Left ventricle myocardium superior (tissue), 1 donor: ENCODE results near the gene SGMS1. TPM values are rescaled to one million over a fixed set of nuclear protein-coding genes. Genes with fewer than 3 reads are reported as not detected.
"Not testable (repeated sequence)": the region's sequence is repeated elsewhere in the genome, so short reads cannot be mapped to it uniquely, and the experiment has no call there.

ENCODE experiments used
- ATAC-seq: fragments of 200-7000 bp; cut with Tn5 transposase; one replicate; pipeline ENCODE4 v1.9.1; 2020; ENCODE audit warnings: mild to moderate bottlenecking, moderate library complexity
- DNase-seq: peaks from one replicate; pipeline ENCODE4 v3.0.0-alpha.2; 2020
- intact Hi-C: fragments of 100-400 bp; cut with micrococcal nuclease; formaldehyde crosslinking; loops from one replicate; pipeline ENCODE4 v1.11.0; 2022
- total RNA-seq: library from RNA; stranded (reverse); fragmentation: NEBNext Ultra II Directional; extraction: Animal tissue kit (Norgen Biotek cat#: 25700); gene quantifications from one replicate; pipeline ENCODE4 v1.2.1, GENCODE V29; 2021
- donor health status: DM: no; HTN: yes; CAD: no; lungs with severe emphysema.

SGMS1 gene
- total RNA-seq, 1 donor from 2014 or later: 21.9 TPM

- ATAC-seq: peak; percentile 35
- intact Hi-C loops: no loop called here
- no peak for DNase-seq
These were observed 120.0 kb downstream of the SGMS1 start for GRCh38 chr10:50503661-50504320.

- ATAC-seq, intact Hi-C loops, DNase-seq: not testable (repeated sequence)
These were observed 120.6 kb downstream of the SGMS1 start for GRCh38 chr10:50503156-50503555.

GRCh38 chr10:50501924-50502452, 121.8 kb downstream of the SGMS1 start:
- intact Hi-C loops: no loop called here
- ATAC-seq: peak; percentile 23
- no peak for DNase-seq

DNA sequence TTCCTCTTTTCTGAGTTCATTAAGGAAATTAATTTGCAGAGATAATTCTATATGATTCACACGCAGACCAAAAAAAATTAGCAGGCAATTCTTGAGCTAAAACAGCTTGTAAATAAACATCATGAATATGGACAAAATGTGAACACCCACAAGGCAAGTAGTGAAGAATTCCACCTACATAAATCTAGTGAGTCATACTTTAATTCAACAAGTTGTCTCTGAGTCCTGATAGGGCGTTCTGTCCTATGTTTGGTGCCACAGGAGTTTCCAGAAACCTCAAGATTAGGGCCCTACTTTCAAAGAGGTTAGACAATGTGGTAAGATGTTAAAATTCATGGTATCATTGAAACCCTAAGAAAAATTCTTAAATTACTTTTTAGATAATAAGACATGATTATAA, 122.3 kb downstream of the SGMS1 start:
- ATAC-seq: no peak

DNA sequence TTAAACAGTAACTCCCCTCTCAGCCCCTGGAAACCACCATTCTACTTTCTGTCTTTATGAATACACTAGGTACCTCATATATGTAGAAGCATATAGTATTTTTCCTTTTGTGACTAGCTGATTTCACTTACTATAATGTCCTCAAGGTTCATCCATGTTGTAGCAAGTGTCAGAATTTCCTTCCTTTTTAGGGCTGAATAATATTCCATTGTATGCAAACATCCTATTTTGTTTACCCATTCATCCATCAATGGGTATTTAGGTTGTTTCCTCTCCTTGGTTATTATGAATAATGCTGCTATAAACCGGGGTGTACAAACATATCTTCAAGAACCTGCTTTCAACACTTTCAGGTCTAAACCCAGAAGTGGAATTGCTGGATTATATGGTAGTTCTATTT, 125.3 kb downstream of the SGMS1 start:
- intact Hi-C loops: no loop called here
- ATAC-seq: no peak
- DNase-seq: no peak

More for the DNA sequence above, 122.3 kb downstream of the SGMS1 start:
- DNase-seq: no peak
- intact Hi-C loops: no loop called here

GRCh38 chr10:50497758-50498157, 126.0 kb downstream of the SGMS1 start:
- ATAC-seq (peak; percentile 80), DNase-seq (no peak)
- intact Hi-C loops: no loop called here

GRCh38 chr10:50496228-50496627, 127.5 kb downstream of the SGMS1 start:
- DNase-seq (no peak), ATAC-seq (peak; percentile 57)
- intact Hi-C loops: no loop called here

GRCh38 chr10:50490241-50490640, 133.5 kb downstream of the SGMS1 start:
- intact Hi-C loops: no loop called here
- DNase-seq: no peak
- no peak for ATAC-seq

DNA sequence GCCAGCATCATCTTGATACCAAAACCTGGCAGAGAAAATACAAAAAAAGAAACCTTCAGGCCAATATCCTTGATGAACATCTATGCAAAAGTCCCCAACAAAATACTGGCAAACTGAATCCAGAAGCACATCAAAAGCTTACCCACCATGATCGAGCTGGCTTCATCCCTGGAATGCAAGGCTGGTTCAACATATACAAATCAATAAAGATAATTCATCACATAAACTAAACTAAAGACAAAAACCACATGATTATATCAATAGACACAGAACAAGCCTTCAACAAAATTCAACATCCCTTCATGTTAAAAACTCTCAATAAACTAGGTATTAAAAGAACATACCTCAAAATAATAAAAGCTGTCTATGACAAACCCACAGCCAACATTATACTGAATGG, 139.2 kb downstream of the SGMS1 start:
- intact Hi-C loops, ATAC-seq, DNase-seq: not testable (repeated sequence)

- no peak for ATAC-seq
- intact Hi-C loops: no loop called here
These were observed 143.4 kb downstream of the SGMS1 start for GRCh38 chr10:50480054-50481007.

DNA sequence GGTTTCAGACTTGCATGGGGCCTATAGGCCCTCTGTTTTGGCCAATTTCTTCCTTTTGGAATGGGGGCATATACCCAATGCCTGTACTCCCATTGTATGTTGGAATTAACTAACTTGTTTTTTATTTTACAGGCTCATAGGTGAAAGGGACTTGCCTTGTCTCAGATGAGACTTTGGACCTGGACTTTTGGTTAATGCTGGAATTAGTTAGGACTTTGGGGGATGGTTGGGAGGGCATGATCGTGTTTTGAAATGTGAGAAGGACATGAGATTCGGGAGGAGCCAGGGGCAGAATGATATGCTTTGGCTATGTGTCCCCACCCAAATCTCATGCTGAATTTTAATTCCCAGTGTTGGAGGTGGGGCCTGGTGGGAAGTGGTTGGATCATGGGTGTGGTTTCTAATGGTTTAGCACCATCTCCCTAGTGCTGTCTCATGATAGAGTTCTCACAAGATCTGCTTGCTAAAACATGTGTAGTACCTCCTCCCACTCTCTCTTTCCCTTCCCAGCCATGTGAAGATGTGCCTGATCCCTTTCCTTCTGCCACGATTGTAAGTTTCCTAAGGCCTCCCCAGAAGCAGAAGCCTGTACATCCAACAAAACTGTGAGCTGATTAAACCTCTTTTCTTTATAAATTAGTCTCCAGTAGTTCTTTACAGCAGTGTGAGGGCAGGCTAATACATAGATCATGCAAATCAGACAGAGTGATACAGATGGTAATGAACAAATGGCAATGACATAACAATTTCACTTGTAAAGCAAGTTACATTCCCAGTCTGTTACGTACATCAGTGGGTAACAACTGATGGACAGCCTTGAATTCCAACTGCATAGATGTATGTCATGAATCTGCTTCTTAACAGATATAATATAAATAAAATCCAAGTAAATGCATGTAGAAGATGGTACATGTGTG, 146.2 kb downstream of the SGMS1 start:
- intact Hi-C loops: no loop called here
- ATAC-seq: no peak
- no peak for DNase-seq

More at GRCh38 chr10:50480054-50481007, 143.4 kb downstream of the SGMS1 start:
- DNase-seq: no peak

GRCh38 chr10:50473756-50474155, 150.0 kb downstream of the SGMS1 start:
- no peak for DNase-seq
- ATAC-seq: no peak
- intact Hi-C loops: no loop called here

DNA sequence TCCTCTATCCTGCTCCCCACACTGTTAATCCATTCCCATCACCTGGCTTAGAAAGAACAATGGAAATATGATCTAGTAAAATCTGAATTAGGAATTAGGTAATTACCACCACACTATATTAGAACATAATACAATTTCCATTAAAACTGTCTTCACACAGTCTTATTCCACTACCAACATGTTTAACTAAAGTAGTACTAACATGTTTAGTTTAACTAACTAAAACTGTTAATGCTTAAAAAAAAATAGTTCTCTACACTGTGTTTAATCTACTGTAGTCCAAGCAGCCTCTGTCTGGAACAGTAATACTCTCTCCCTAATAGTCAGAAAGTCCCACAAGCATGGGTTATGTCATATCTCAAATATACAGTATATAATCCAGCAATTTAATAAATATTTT, 150.8 kb downstream of the SGMS1 start:
- no peak for ATAC-seq
- DNase-seq: no peak
- intact Hi-C loops: no loop called here

GRCh38 chr10:50471583-50471975, 152.2 kb downstream of the SGMS1 start:
- intact Hi-C loops: no loop called here
- no peak for ATAC-seq
- no peak for DNase-seq

- DNase-seq (no peak), ATAC-seq (no peak)
- intact Hi-C loops: no loop called here
These were observed 152.8 kb downstream of the SGMS1 start for GRCh38 chr10:50470798-50471582.

GRCh38 chr10:50470345-50470744, 153.4 kb downstream of the SGMS1 start:
- DNase-seq (no peak), ATAC-seq (peak; percentile 23)
- intact Hi-C loops: no loop called here

GRCh38 chr10:50469778-50470193, 154.0 kb downstream of the SGMS1 start:
- DNase-seq: no peak
- ATAC-seq: peak; percentile 80
- intact Hi-C loops: no loop called here

DNA sequence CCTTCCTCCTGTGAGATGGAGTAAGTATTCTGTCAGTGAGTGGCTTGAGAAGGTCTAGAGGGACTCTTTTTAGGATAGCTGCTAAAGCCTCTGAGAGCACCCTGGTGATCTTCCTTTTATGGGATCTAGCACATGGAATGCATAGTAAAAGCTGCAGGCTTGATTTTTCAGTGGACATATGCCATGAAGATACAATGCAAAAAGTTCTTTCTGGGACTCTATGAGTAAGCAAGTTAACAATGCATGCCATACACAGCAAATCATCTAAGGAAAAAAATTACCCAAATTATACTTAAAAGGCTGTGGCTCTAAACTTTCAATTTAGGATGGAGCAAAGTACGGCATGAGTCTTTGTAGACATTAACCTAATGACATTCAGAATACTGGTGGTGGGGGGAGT, 154.5 kb downstream of the SGMS1 start:
- ATAC-seq: peak; percentile 17
- DNase-seq: no peak
- intact Hi-C loops: no loop called here
